Parathyroid adenoma (tissue), 2 donors: ENCODE measurements around the gene HLA-DMA.

ENCODE experiments used
- H2AFZ ChIP-seq: fragments of 300-600 bp; sonication (generic); one replicate; pipeline ENCODE4 v1.7.0; 2017; ENCODE audit warnings: antibody characterized with exemption, mild to moderate bottlenecking
- H3K27ac ChIP-seq: fragments of 300-600 bp; sonication (generic); one replicate; pipeline ENCODE4 v1.7.0; 2017
- H3K27me3 ChIP-seq: fragments of 300-600 bp; sonication (generic); one replicate; pipeline ENCODE4 v1.7.0; 2017; ENCODE audit warnings: low read length; ENCODE audit not compliant: control insufficient read depth, insufficient read depth
- H3K36me3 ChIP-seq: fragments of 300-600 bp; sonication (generic); one replicate; pipeline ENCODE4 v1.7.0; 2017; ENCODE audit warnings: low read length; ENCODE audit not compliant: control insufficient read depth, insufficient read depth
- H3K4me1 ChIP-seq: fragments of 300-600 bp; sonication (generic); one replicate; pipeline ENCODE4 v1.7.0; 2017; ENCODE audit warnings: control low read depth
- H3K4me2 ChIP-seq: fragments of 300-600 bp; sonication (generic); one replicate; pipeline ENCODE4 v1.7.0; 2017; ENCODE audit warnings: low read length
- H3K4me3 ChIP-seq: fragments of 300-600 bp; sonication (generic); one replicate; pipeline ENCODE4 v1.7.0; 2017; ENCODE audit warnings: low read depth, low read length
- H3K79me2 ChIP-seq: fragments of 300-600 bp; sonication (generic); one replicate; pipeline ENCODE4 v1.7.0; 2017; ENCODE audit warnings: control low read depth
- H3K9ac ChIP-seq: fragments of 300-600 bp; sonication (generic); one replicate; pipeline ENCODE4 v1.7.0; 2017; ENCODE audit warnings: mild to moderate bottlenecking
- H3K9me3 ChIP-seq: fragments of 300-600 bp; sonication (generic); one replicate; pipeline ENCODE4 v1.7.0; 2017; ENCODE audit warnings: low read length; ENCODE audit not compliant: control insufficient read depth
- CTCF ChIP-seq: fragments of 300-600 bp; sonication (generic); IDR thresholded peaks from one replicate; pipeline ENCODE4 v1.7.0; 2017; ENCODE audit warnings: antibody characterized with exemption, mild to moderate bottlenecking
- donor health status: primary hyperparathyroidism.

The HLA-DMA gene

GRCh38 chr6:32952817-32953739 is at the start of gene HLA-DMA:
Gene HLA-DMA (minus strand): TSS chr6:32953097. CDS start chr6:32953036, 61 bp downstream.
- peaks cover 5% of the 10 kb centered on the region for H3K79me2 ChIP-seq
- H3K9ac ChIP-seq, result no peak within 1 kb of the TSS
- peak within 1 kb of the TSS; percentile 38 for H3K4me3 ChIP-seq
- H3K27ac ChIP-seq, result peak within 1 kb of the TSS; percentile 71
- peak; percentile 76 for TF ChIP-seq CTCF
- no peaks in the 10 kb centered on the region for H3K36me3 ChIP-seq
- H3K9me3 ChIP-seq, result no peaks in the 10 kb centered on the region
- H3K4me1 ChIP-seq, result peaks cover 6% of the 10 kb centered on the region
- H3K27me3 ChIP-seq, result no peaks in the 10 kb centered on the region
- no peak within 1 kb of the TSS for H3K4me2 ChIP-seq
- H2AFZ ChIP-seq, result peak within 1 kb of the TSS; percentile 64

DNA sequence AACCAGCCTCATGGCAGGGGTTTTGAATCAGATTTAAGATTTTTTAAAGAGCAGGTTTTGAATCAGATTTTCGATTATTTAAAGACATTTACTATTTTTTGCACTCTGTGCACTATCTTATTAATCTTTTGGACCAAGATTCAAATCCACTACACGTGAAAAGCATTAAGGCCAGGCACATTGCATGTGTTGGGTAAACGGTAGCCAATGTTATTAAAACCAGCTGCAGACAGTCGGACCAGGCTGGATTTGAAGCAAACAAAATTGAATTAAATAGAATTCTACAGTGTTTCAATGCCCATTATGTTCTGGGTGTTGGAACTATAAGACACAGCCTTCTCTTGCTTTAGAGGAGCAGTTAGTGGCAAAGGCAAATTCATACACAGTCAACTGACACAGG is 48.8 kb upstream of the HLA-DMA start:
- Histone ChIP-seq H3K9ac (no peak overlapping the region), H3K27ac (no peak overlapping the region), H2AFZ (no peak overlapping the region), H3K9me3 (no peaks in the 10 kb centered on the region), H3K27me3 (no peaks in the 10 kb centered on the region), H3K4me1 (no peaks in the 10 kb centered on the region), H3K79me2 (no peaks in the 10 kb centered on the region), H3K4me3 (no peak overlapping the region), H3K36me3 (no peaks in the 10 kb centered on the region), H3K4me2 (no peak overlapping the region)
- no peak for TF ChIP-seq CTCF

GRCh38 chr6:33000055-33000454 is 47.2 kb upstream of the HLA-DMA start:
- peak; percentile 9 for TF ChIP-seq CTCF
- Histone ChIP-seq H3K9me3 (no peaks in the 10 kb centered on the region), H3K27me3 (no peaks in the 10 kb centered on the region), H3K27ac (no peak overlapping the region), H3K79me2 (no peaks in the 10 kb centered on the region), H3K36me3 (no peaks in the 10 kb centered on the region), H3K4me2 (no peak overlapping the region), H3K4me3 (no peak overlapping the region), H3K9ac (no peak overlapping the region), H2AFZ (no peak overlapping the region), H3K4me1 (no peaks in the 10 kb centered on the region)

GRCh38 chr6:32995448-32995847 is 42.6 kb upstream of the HLA-DMA start:
- Histone ChIP-seq H2AFZ (no peak overlapping the region), H3K9ac (no peak overlapping the region), H3K27ac (no peak overlapping the region), H3K4me3 (no peak overlapping the region), H3K27me3 (no peaks in the 10 kb centered on the region), H3K36me3 (no peaks in the 10 kb centered on the region), H3K79me2 (no peaks in the 10 kb centered on the region), H3K4me2 (no peak overlapping the region), H3K4me1 (no peaks in the 10 kb centered on the region), H3K9me3 (no peaks in the 10 kb centered on the region)
- no peak for TF ChIP-seq CTCF
